T-helper 2 cell treated with Interferon-gamma antibody and Interleukin-4, amounts not matched to agents 100 ng/mL and 5 ng/mL, for 36 hours (primary cell): ENCODE data around the gene OR4C46. TPM values are rescaled to one million over a fixed set of nuclear protein-coding genes. Genes with fewer than 3 reads are reported as not detected.
"Not testable (repeated sequence)": the region's sequence is repeated elsewhere in the genome, so short reads cannot be mapped to it uniquely, and the experiment has no call there.

Experiments used
- intact Hi-C: fragments of 100-400 bp; cut with micrococcal nuclease; formaldehyde crosslinking; loops from one replicate; pipeline ENCODE4 v1.15.1; 2023
- total RNA-seq: library from RNA; stranded (reverse); gene quantifications from 2 replicates; pipeline ENCODE4 v1.2.3, GENCODE V29; 2022

The OR4C46 gene
- total RNA-seq = not detected in 2 replicates

- intact Hi-C loops = no loop called here
Measured at GRCh38 chr11:54603898-54604297, at the start of gene OR4C46. Gene OR4C46, minus strand, starts transcription at chr11:54603998. Its CDS starts 0 bp downstream, at chr11:54603998.

GRCh38 chr11:54645606-54646005 lies 41.8 kb upstream of the OR4C46 start:
- intact Hi-C loops = not testable (repeated sequence)

- intact Hi-C loops = not testable (repeated sequence)
Measured at GRCh38 chr11:54561439-54561838, 42.4 kb downstream of the OR4C46 start.

- intact Hi-C loops = no loop called here
Measured at GRCh38 chr11:54558919-54559318, 44.9 kb downstream of the OR4C46 start.

- intact Hi-C loops = no loop called here
Measured at GRCh38 chr11:54558407-54558806, 45.4 kb downstream of the OR4C46 start.

Other genes with a start within 250 kb of the OR4C46 start
- gene OR4A5, start 102.8 kb upstream of the OR4C46 start, total RNA-seq = not detected in 2 replicates